Measurements from ENCODE around the gene ALS2CL. TPM values are rescaled to one million over a fixed set of nuclear protein-coding genes. Genes with fewer than 3 reads are reported as not detected.

ALS2CL gene
- total RNA-seq, 1 experiment from 2014 or later = 16.4 TPM

GRCh38 chr3:46733026-46733800, 39.7 kb upstream of the ALS2CL start:
- H2AFZ ChIP-seq (ENCODE audit: low read depth, low read length, poor library complexity, severe bottlenecking) = no peak overlapping the region
- no peak for DNase-seq (ENCODE audit: low read depth, low spot score)
- no peaks in the 10 kb centered on the region for H3K9me3 ChIP-seq (ENCODE audit: control insufficient read depth in 1 of 2, insufficient read depth in 1 of 2, low read depth in 1 of 2, low read length in 2 of 2)
- H3K36me3 ChIP-seq (ENCODE audit: control insufficient read depth in 1 of 2, insufficient read depth in 2 of 2, low read length in 2 of 2) = no peaks in the 10 kb centered on the region
- H3K4me3 ChIP-seq (replicated peaks in 1 of 2; ENCODE audit: low read depth in 1 of 2, low read length in 2 of 2) = no peak overlapping the region
- H3K79me2 ChIP-seq (ENCODE audit: insufficient read depth, low read length) = no peaks in the 10 kb centered on the region
- H3K4me2 ChIP-seq (ENCODE audit: low read length) = no peak overlapping the region
- no peak overlapping the region for H3K27ac ChIP-seq (ENCODE audit: low read depth, low read length)
- ATAC-seq = no peak
- POLR2A ChIA-PET = no interaction called here
- H3K9ac ChIP-seq (ENCODE audit: low read length) = no peak overlapping the region
- intact Hi-C loops (cut with micrococcal nuclease) = no loop called here
- CTCF ChIA-PET = no interaction called here
- RAD21 ChIA-PET (ENCODE audit: low non-redundant PET in 1 of 2, low total read pairs in 2 of 2, uncharacterized antibody in 2 of 2, unreplicated experiment in 2 of 2) = no interaction called here
- H4K20me1 ChIP-seq (ENCODE audit: insufficient read depth) = no peaks in the 10 kb centered on the region
- BruUV-seq (replicated peaks) = no TSS peak
- H3K4me1 ChIP-seq (ENCODE audit: control insufficient read depth in 1 of 2, insufficient read depth in 2 of 2, low read length in 2 of 2) = no peaks in the 10 kb centered on the region
- H3K27me3 ChIP-seq (ENCODE audit: insufficient read depth, low read length) = no peaks in the 10 kb centered on the region
- TF ChIP-seq YY1 (IDR thresholded peaks at IDR 0.05; ENCODE audit: extremely low read depth, insufficient replicate concordance, low read depth, low read length) (no peak), RAD21 (IDR thresholded peaks at IDR 0.05; ENCODE audit: low read depth) (no peak), FOSL1 (IDR thresholded peaks at IDR 0.05; ENCODE audit: low read depth) (no peak), EZH2phosphoT487 (IDR thresholded peaks at IDR 0.05; ENCODE audit: borderline replicate concordance) (no peak), EGR1 (IDR thresholded peaks at IDR 0.05; ENCODE audit: low read depth) (no peak), CBX3 (IDR thresholded peaks at IDR 0.05; ENCODE audit: low read depth) (no peak), ZBTB33 (IDR thresholded peaks at IDR 0.05; ENCODE audit: extremely low read depth, insufficient replicate concordance, low read length) (no peak)
- no peaks in the 10 kb centered on the region for H3K9me2 ChIP-seq (ENCODE audit: insufficient read depth)

GRCh38 chr3:46731795-46732194, 38.3 kb upstream of the ALS2CL start:
- Histone ChIP-seq H3K27ac (ENCODE audit: low read depth, low read length) (no peak overlapping the region), H3K9me2 (ENCODE audit: insufficient read depth) (no peaks in the 10 kb centered on the region), H3K9me3 (ENCODE audit: control insufficient read depth in 1 of 2, insufficient read depth in 1 of 2, low read depth in 1 of 2, low read length in 2 of 2) (no peaks in the 10 kb centered on the region), H3K4me1 (ENCODE audit: control insufficient read depth in 1 of 2, insufficient read depth in 2 of 2, low read length in 2 of 2) (no peaks in the 10 kb centered on the region), H3K27me3 (ENCODE audit: insufficient read depth, low read length) (no peaks in the 10 kb centered on the region), H3K4me2 (ENCODE audit: low read length) (no peak overlapping the region), H3K9ac (ENCODE audit: low read length) (no peak overlapping the region), H3K79me2 (ENCODE audit: insufficient read depth, low read length) (no peaks in the 10 kb centered on the region), H3K4me3 (replicated peaks in 1 of 2; ENCODE audit: low read depth in 1 of 2, low read length in 2 of 2) (no peak overlapping the region), H2AFZ (ENCODE audit: low read depth, low read length, poor library complexity, severe bottlenecking) (no peak overlapping the region), H3K36me3 (ENCODE audit: control insufficient read depth in 1 of 2, insufficient read depth in 2 of 2, low read length in 2 of 2) (no peaks in the 10 kb centered on the region), H4K20me1 (ENCODE audit: insufficient read depth) (no peaks in the 10 kb centered on the region)
- DNase-seq (ENCODE audit: low read depth, low spot score) (no peak), ATAC-seq (no peak)
- ChIA-PET RAD21 (ENCODE audit: low non-redundant PET in 1 of 2, low total read pairs in 2 of 2, uncharacterized antibody in 2 of 2, unreplicated experiment in 2 of 2) (no interaction called here), CTCF (no interaction called here), POLR2A (no interaction called here)
- BruUV-seq (replicated peaks) = no TSS peak
- intact Hi-C loops (cut with micrococcal nuclease) = no loop called here
- TF ChIP-seq EZH2 (IDR thresholded peaks at IDR 0.05) (no peak), RAD21 (IDR thresholded peaks at IDR 0.05; ENCODE audit: low read depth) (no peak), ELF1 (IDR thresholded peaks at IDR 0.05; ENCODE audit: borderline replicate concordance, low read depth) (no peak), MAX (IDR thresholded peaks at IDR 0.05) (no peak), JUND (IDR thresholded peaks at IDR 0.05) (no peak), POLR2A (IDR thresholded peaks at IDR 0.05; ENCODE audit: borderline replicate concordance, extremely low read depth, insufficient read depth, insufficient read length) (no peak), POLR2AphosphoS5 (IDR thresholded peaks at IDR 0.05; ENCODE audit: low read depth, low read length) (no peak), CEBPB (IDR thresholded peaks at IDR 0.05; ENCODE audit: low read depth) (no peak), TCF7L2 (IDR thresholded peaks at IDR 0.05; ENCODE audit: borderline replicate concordance, extremely low read depth, insufficient read depth, insufficient read length) (no peak), ZFX (IDR thresholded peaks at IDR 0.05) (no peak)
- TF ChIP-seq, protein P1, sequence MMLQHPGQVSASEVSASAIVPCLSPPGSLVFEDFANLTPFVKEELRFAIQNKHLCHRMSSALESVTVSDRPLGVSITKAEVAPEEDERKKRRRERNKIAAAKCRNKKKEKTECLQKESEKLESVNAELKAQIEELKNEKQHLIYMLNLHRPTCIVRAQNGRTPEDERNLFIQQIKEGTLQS (IDR thresholded peaks at IDR 0.05) = no peak

Measured in HCT116 (cell line).